Measurements from ENCODE around the gene SCG3.

The SCG3 gene

DNA sequence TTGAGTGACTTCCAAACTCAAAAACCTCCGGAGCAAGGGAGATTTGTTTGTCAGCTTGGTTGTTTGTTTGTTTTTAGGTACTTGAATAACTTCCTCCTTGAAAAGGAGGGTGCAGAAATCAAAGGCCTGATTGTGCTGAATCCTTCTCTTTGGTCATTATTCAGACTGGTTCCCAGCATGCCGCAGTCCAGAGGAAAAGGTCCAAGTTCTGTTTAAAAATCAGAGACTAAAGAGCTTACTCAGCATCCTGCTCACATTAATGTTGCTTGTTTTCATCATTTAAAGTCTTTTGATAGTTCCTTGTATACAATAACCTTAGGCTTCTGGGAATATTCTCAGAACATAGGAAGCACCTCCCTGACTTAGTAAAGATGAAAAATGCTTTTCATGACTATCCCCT, 982 bp upstream of the SCG3 start:
- DNase-seq, result no peak

DNA sequence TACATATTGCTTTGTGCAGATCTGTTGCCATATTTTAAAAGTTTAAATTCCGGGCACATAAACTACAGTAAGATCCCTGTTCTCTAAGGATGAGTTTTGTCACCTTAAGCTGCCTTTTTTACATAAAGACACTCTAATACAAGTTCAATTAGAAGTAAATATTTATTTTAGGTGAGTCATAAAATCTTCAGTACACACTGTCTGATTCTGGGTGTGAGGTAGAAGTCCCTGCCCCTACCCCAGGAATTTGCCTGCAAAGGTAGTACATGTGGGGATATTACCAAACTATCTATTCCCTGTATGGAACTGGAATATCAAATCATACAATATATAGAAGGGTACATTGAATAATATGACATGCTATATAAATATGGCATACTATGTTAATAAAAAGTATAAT, 6.3 kb downstream of the SCG3 start:
- no peak for DNase-seq

DNA sequence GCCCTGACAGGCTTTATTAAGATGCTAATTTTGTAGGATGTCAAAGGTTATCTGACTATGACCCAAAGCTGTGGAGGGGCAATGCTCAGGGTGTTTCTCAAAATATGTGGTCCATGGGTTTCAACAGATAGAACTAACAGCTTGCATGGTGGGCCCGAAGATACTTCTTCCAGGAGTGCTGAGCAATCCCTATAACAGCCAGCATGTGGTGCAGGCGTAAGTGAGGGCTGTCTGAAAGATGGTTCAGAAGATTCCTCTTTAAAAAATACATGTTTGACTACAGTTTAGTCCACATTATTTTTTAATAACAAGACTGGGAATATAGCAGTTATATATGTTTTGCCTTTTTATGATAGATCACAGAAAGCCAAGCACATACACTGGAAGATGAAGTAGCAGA, 7.6 kb downstream of the SCG3 start:
- no peak for DNase-seq

DNA sequence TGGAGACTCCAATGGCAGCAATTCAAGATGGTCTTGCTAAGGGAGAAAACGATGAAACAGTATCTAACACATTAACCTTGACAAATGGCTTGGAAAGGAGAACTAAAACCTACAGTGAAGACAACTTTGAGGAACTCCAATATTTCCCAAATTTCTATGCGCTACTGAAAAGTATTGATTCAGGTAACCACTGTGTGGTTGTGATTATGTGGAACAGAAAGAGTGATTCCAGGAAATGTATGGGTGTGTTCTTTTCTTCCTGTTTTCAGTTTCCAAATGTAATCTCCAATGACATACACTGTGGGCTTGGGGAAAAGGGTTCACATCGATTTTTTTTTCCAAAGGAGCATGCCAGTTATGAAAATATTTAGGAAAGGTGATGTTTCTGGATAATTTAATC, 10.9 kb downstream of the SCG3 start:
- no peak for DNase-seq

DNA sequence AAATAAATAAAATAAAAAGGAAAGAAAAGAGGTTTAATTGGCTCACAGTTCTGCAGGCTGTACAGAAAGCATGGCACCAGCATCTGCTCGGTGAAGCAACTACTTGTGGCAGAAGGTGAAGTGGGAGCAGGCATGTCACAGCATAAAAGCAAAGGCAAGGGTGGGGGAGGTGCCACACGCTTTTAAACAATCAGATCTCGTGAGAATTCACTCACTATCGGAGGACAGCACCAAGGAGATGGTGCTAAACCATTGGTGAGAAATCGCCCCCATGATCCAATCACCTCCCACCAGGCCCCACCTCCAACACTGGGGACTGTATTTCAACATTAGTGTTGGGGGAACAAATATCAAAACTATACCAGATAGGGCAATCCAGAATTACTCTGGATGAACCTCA, 15.3 kb downstream of the SCG3 start:
- DNase-seq, result no peak

DNA sequence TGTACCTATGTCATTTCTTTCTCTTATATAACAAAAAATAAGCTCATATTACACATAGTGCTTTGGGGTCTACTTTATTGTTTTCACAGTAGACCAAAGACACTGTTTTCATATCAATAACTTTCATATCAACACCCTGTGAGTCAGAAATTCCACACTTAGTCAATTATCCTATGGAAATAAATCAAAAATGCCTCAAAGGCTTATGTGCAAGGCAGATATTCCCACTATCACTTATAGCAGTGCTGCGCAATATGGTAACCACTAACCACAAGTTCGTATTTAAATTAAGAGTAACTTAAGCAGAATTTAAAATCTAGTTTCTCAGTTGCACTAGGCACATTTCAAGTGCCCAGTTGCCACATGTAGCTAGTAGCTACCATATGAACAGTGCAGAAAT, 15.9 kb downstream of the SCG3 start:
- no peak for DNase-seq

DNA sequence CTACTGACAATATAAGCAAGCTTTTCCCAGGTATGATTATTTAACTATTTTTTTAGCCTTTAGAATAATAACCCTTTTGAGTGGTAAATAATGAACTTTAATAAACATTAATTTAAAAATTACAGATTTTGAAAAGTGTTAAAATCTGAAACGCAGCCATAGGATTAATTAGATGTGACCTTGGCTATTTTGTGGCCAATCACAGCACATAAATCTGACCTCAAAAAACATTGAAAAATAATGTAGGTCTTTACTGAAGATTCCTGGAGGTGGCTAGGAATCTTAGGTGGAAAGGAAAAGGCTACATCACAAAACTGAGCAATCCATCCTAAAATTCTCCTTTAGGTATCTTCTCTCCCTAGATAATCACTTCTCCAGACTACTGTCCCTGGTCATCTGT, 18.1 kb downstream of the SCG3 start:
- no peak for DNase-seq

DNA sequence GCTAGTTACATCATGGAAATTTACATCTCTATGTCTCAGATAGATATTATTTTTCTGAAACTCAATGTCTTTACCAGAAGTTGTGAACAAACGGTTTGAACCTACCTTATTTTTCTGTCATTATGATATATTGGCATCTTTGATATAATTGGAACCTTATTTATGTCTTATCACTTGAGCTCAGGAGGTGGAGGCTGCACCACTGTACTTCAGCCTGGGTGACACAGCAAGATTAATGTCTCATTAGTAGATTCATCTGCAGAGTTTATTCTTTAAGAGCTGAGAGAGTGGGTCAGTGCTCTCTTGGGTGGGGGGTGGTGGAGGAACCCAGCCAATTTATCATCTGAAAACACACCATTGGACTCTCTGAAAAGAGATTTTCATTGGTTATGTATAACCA, 21.4 kb downstream of the SCG3 start:
- no peak for DNase-seq

DNA sequence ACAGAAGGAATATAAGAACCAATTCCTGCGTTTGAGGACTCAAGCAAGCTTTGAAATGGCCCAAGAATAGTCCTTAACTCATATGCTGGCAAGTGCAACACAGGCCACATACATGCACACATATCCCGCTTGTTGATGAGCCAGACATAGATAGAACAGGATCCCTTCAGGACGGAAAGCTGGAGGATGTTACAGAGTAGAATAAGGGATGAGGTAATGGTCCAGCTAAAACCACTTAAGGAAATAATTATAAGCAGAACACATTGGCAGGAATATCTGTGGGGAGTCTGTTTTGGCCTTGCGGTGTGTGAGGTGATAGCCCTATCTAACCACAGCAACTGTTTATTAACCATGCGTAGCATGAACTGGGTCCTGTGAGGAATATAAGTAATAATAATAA, 25.0 kb downstream of the SCG3 start:
- no peak for DNase-seq

DNA sequence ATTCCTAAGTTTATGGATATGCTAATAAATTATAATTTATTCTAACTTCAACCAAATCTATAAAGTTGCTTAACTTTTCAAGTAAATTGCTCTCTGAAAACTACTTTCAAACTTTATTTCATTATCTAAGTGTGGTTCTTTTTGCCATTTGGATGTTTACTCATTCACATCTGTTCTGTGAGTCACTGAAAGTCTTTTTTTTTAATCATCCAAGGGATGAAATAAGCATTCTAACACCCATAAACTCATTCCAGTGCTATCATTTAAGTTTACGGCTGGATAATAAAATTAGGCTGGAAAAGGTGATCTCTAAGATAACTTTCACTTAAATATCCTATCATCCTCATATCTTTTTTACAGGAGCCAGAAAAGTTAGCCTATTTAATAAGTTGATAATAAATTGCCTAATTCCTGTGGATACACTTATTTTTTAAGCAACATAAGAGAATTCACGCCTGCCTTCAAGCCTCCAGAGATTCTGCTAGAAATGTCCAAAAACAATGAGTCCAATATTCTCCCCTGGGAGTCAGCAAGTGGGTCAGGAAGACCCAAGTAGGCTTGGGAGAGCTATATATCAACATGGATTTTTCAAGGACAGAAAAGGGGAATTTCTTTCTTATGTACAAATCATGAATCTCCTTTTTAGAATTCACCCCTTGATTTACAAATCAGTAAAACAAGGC, 25.8 kb downstream of the SCG3 start:
- DNase-seq, result no peak

DNA sequence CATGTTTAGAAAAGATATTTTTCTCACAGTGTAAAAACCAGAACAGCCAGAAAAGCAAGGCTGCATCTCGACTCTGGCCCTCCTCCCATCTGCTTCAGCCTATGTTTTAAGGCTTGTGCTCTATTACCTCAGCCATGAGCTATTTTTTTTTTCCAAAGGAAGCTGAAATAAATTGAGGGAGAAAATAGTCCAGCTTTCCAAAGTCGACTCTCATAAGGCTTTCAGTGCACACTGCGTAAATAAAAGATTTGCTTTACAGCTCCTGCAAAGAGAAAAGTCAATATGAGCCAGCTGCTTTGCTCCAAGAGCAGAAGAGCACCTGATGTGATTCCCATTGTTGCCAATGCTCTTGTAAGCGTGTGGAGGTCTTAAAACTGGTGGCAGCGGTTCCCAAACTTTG, 26.7 kb downstream of the SCG3 start:
- peak; percentile 58 for DNase-seq

DNA sequence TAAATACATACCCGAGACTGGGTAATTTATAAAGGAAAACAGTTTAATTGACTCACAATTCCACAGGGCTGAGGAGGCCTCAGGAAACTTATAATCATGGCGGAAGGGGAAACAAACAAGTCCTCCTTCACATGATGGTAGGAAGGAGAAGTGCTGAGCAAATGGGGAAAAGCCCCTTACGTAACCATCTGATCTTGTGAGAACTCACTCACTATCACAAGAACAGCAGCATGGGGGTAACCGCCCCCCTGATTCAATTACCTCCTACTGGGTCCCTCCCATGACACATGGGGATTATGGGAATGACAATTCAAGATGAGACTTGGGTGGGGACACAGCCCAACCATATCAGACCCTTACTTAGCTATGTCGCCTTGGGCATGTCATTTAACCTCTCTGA, 27.7 kb downstream of the SCG3 start:
- no peak for DNase-seq

DNA sequence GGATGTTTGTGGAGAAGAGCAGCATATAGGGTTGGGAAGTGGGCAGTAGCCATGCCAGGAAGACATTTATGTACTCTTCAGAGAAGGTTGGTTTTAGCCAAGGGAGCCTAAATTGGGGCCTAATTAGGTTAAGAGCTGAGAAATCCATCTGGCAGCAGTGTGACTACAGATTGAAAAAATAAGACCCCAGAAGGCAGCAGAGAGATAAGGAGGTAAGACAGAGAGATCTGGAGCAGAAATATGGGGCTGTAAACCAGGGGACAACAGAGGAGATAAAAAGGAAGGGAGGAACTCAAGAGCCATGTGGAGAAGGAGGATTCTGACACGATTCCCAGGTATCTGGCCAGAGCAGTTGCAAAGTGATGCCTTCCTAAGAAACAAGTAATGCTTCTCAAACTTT, 32.9 kb downstream of the SCG3 start:
- no peak for DNase-seq

DNA sequence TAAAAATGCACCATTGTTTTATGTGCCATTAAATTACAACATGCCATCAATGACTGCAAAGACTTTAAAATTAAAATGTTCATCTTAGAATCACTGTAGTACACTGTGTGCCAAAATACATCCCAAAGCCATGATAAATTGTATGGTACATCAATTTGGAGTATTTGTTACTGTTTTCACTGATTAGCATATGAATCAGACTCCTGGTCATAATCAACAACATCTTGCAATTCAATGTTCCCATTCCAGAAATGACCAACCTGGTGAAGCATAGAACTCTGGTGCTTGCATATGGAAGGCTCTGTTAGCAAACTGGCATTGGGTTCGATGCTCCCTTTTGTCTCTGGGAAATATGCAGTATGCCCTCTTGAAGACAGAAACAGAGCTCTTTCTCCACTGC, 33.6 kb downstream of the SCG3 start:
- DNase-seq, result no peak

DNA sequence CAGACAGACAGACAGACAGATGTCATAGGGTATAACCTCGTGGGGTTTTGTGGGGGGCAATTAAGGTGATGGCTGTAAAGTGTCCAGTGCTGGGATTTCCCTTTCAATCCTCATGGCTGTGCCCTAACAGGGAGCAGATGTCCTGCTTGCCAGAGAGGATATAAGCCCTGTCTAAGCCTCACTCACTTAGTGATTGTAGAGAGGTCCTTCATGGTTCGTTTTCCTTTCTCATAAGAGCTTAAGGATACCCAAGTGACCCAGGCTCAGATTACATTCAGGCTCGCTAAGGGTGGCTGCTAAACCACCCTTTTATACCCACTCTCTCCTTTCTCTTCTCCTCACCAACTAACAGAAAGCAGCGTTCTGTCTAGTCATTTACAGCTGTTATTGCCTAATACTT, 36.9 kb downstream of the SCG3 start:
- no peak for DNase-seq

DNA sequence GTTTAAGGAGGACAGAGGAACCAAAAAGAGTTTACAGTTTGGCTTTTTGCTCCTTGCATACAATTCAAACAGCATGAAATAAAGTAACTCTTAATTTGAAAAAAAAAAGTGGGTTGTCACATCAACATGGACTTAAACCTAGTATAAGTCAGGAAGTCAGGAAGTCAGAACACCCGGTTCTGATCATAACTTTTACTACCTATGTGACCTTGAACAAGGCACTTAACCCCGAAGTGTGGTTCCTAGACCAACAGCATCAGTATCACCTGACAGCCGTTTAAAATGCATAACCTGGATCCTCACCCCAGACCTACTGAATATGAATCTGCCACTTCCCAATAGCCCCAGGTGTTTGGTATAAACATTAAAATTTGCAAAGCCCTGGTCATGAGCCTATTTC, 37.4 kb downstream of the SCG3 start:
- DNase-seq, result no peak

DNA sequence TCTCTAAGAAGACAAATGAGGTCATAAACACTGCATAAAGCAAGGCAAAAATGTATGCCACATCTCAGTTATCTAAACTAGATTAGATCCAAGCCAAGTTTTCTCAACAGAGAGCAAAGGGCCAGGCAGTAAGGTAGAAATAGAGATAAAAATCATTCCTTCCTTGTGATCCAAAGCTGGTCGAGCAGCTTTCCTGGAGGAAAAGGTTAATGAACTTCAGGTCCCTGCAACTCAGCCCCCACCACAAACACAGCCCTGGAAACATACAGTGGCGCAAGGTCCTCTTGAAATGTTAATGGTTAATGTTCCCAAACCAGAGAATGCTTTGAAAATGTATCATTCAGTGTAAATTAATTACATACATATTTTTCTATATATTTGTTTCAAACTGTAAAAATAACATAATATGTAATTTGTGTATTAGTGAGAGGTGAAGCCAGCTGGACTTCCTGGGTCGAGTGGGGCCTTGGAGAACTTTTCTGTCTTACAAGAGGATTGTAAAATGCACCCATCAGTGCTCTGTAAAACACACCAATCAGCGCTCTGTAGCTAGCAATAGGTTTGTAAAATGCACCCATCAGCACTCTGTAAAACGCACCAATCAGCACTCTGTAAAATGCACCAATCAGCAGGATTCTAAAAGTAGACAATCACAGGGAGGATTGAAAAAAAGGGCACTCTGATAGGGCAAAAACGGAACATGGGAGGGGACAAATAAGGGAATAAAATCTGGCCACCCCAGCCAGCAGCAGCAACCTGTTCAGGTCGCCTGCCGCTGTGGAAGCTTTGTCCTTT, 39.1 kb downstream of the SCG3 start:
- DNase-seq, result no peak

DNA sequence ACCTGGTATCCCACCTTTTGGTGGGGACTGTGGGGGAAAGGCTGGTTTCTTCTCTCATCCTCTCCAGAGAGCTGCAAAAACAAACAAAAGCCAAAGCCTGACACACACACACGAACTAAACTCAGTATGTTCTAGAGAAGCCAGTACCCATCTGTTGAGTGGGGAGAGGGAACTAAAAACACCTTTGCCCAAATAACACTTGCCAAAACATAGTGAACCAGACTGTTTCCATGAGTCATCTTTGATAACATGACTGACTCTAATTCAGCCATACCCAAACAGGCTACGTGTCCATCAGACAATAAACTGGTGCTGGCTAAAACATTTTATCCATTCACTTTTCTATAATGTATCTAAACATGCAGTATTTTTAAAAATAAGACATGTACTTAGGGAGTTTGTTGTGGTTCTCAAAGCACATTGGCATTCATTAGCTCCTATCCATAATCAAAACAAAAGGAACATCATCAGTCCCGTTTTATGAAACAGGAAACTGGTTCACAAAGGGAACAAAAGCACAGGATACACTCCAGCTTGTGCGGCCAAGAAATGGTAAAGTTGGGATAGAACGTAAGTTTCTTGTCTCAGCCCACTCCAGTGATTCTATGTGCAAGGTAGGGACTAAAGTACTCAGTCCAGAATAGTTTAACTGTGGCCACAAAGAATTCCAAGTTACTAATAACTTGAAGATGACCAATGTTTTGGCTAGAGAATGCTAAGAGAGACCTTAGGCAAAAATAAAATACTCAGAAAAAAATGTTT, 40.1 kb downstream of the SCG3 start:
- DNase-seq, result no peak

DNA sequence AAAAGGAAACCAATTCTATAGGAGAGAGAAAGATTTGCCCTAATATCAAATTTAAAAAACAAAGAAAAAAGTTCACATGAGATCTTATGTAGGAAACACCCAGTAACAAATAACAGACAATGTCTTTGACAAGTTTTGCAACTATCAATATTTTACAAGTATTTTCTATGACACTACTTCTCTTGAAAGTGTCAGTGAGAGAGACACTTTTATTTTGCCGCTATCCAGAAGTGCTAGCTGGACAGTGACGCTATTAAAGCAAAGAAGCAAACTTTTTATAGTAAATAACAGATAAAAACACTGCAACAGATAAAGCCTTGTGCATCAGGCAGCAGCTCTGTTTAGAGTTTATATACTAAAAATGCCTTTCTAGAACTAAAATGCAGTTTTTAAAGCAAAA, 42.9 kb downstream of the SCG3 start:
- no peak for DNase-seq

DNA sequence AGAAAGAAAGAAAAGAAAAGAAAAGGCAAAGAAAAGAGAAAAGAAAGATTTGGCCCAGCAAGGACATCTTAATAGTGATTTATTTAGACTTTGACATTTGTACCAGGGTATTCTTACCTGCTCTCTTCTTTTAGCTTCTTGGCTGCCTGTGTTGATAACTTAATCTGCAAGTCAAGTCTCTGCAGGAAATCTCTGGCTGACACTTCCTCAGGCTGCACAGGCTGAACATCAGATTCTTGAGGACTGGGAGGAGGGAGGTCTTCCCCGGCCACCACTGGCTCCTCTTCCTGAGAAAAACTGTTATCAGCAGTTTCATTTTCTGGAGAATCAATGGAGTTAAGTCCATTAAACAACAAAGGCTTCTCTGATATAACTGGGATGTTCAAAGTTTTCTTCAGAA, 43.4 kb downstream of the SCG3 start:
- no peak for DNase-seq

DNA sequence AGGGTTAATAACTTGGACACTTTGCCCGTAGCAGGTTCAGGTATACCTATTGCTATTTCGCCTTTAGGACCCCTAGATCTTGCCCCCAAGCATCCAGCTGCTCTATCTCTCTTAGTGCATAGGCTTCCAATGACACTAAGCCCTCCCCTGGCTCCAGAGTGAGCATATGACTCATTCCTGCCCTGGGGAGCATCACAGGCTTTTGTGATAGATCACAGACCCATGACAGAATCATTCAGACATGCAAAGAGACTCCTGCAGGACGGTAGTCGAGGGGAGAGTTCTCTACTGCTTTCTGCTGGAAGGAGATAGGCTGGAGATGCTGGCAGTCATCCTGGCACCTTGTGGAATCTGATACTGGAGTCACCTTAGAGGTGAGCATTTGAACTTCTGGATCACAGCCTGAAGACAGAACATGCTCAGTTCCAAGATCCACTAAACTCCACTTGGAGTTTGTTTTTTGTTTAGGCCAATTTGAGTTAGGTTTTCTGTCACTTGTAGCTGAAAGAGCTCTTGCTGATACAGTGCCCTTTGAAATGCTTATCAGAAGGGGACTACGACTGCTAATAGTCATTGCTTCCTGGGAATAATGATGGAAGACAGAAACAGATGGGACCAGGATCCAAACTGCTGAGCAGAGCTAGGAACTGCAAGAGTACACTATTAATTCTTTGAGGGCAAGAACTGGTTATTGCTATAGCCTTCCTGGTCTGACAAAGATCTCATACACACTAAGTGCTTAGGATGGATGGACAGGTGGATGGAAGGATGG, 45.2 kb downstream of the SCG3 start:
- DNase-seq, result no peak

DNA sequence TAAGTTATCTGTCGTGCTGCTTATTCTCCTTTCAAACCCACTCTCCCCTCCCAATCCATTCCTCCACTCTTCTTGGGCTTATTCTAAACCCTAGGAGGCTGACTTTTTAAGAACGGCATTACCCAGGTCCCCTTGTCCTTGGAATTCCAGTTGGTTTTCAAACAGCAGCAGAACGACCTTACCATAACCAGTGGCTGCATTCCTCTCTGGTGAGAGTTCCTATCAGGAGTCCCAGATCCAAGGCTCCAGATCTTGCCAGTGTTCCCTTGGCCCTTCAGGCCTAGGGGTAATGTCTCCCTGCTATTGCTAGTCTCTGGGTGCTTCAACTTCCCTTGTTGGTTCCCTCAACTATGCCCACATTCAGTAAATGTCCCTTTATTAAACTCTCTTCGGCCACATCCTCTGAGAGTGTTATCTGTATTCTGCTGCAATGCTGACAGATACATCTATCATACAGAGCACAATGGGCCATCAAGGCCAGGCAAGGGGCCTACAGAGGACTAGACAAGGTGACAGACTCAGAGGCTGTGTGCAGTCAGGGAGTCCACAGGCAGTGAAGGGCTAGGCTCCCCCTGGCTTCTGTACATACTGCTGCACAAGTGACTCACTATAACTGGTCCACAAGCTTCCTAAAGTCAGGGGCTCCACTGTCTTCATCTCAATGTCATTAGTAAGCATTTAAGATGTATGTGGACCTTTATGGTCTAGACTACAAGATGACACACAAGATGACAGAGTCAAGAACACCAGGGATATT, 46.0 kb downstream of the SCG3 start:
- no peak for DNase-seq
